Measurements from ENCODE around the gene ALDH1A1. TPM values are rescaled to one million over a fixed set of nuclear protein-coding genes. Genes with fewer than 3 reads are reported as not detected.
A peak's percentile ranks its signal among the peaks of the same experiment; 100 is the strongest.

Gene ALDH1A1
- total and polyA plus RNA-seq, 9 of the 15 experiments (the other 6 are each of a cell fraction or from before 2014, with no cell fraction given): 1.8 to 86.3 (median 24.4) TPM

DNA sequence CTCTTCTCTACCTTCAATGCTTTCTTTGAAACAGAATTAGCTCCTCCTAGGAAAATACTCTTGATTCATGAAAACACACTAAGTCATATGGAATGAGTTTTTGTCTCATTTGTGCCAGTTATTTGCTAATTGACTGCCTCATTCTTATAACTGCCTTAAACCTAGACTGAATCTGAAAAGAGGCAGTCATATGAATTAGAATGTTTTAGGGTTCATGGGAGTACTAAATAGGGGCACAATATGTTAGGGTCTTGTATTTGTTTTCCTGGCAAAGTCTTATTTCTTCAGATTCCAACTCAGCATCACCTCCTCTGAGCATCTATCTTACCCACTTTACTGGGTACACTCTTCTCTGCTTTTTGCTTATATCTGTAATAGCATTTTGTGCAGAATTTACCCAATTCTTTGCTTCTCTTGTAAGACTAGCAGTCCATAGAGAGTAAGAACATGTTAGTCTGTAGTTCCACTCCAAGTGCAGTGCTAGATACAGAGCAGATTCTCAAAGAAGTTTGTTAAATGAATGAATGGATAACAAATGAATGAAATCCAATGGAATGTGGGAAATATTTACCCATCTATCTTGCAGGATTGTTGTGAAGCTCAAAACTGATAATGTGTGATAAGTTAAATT, 43.9 kb upstream of the ALDH1A1 start:
- H3K9ac ChIP-seq (ENCODE audit: insufficient read depth in 1 of 2, low read depth in 2 of 2, low read length in 2 of 2): no peak overlapping the region
- H3K9me1 ChIP-seq (ENCODE audit: control insufficient read depth, insufficient read depth, low read length): no peaks in the 10 kb centered on the region
- ATAC-seq (peak; percentile 50), DNase-seq (ENCODE audit: extremely low read depth in 1 of 4, low spot score in 3 of 4) (no peak), FAIRE-seq (no peak)
- in situ Hi-C loops (cut with MboI) (no loop called here), intact Hi-C loops (cut with micrococcal nuclease) (no loop called here)
- ChIA-PET CTCF (ENCODE audit: low intra/inter-chr PET ratio) (no interaction called here), POLR2A (no interaction called here)
- no peaks in the 10 kb centered on the region for H3K36me3 ChIP-seq (ENCODE audit: control insufficient read depth, insufficient read depth, low read length)
- H3K4me3 ChIP-seq: no peak overlapping the region
- H3K9me3 ChIP-seq (replicated peaks; ENCODE audit: control insufficient read depth, insufficient read depth, low read depth, low read length): 0 out of 2 replicates have a peak, but pooled peaks cover 4% of the 10 kb centered on the region
- no peaks in the 10 kb centered on the region for H3K27me3 ChIP-seq (ENCODE audit: control insufficient read depth in 2 of 2, insufficient read depth in 2 of 2, low read length in 2 of 2)
- H3K4me2 ChIP-seq (ENCODE audit: insufficient read depth, low read length): no peak overlapping the region
- no peaks in the 10 kb centered on the region for H3K79me2 ChIP-seq (ENCODE audit: control insufficient read depth, insufficient read depth, low read length)
- peak overlapping the region; percentile 96 for H2AFZ ChIP-seq (ENCODE audit: low read depth, low read length)
- no TSS peak for BruUV-seq (replicated peaks)
- peaks cover 5 to 12% of the 10 kb centered on the region in 2 experiments; a peak in 4 of 5 replicates for H3K4me1 ChIP-seq (replicated peaks in 1 of 2; ENCODE audit: control insufficient read depth in 2 of 2, insufficient read depth in 2 of 2, low read length in 2 of 2)
- H4K20me1 ChIP-seq (replicated peaks; ENCODE audit: control insufficient read depth, insufficient read depth, low read length): no peaks in the 10 kb centered on the region
- H3K27ac ChIP-seq (ENCODE audit: extremely low read depth, low read depth, low read length): no peak overlapping the region; the same call in 2 of the 3 replicates
- TF ChIP-seq SREBF2 (CRISPR knock-in tag; IDR thresholded peaks at IDR 0.05) (no peak), CHD1 (IDR thresholded peaks at IDR 0.05; ENCODE audit: low read length) (no peak), XRCC3 (IDR thresholded peaks at IDR 0.05) (no peak), TBP (optimal IDR thresholded peaks at IDR 0.05; ENCODE audit: low read depth, low read length) (no peak), JUN (IDR thresholded peaks at IDR 0.05; ENCODE audit: borderline replicate concordance, low read depth, low read length) (no peak), JUN (CRISPR knock-in tag; IDR thresholded peaks at IDR 0.05; ENCODE audit: borderline replicate concordance) (no peak), ZNF785 (CRISPR knock-in tag; IDR thresholded peaks at IDR 0.05) (no peak), ZNF232 (CRISPR knock-in tag; IDR thresholded peaks at IDR 0.05) (no peak), ZEB2 (IDR thresholded peaks at IDR 0.05) (no peak), ZC3H8 (IDR thresholded peaks at IDR 0.05) (no peak), ZNF583 (CRISPR knock-in tag; IDR thresholded peaks at IDR 0.05) (no peak), PHF8 (IDR thresholded peaks at IDR 0.05; ENCODE audit: borderline replicate concordance, low read length) (no peak), PPARD (CRISPR knock-in tag; IDR thresholded peaks at IDR 0.05) (no peak)
- TF ChIP-seq, protein P1, sequence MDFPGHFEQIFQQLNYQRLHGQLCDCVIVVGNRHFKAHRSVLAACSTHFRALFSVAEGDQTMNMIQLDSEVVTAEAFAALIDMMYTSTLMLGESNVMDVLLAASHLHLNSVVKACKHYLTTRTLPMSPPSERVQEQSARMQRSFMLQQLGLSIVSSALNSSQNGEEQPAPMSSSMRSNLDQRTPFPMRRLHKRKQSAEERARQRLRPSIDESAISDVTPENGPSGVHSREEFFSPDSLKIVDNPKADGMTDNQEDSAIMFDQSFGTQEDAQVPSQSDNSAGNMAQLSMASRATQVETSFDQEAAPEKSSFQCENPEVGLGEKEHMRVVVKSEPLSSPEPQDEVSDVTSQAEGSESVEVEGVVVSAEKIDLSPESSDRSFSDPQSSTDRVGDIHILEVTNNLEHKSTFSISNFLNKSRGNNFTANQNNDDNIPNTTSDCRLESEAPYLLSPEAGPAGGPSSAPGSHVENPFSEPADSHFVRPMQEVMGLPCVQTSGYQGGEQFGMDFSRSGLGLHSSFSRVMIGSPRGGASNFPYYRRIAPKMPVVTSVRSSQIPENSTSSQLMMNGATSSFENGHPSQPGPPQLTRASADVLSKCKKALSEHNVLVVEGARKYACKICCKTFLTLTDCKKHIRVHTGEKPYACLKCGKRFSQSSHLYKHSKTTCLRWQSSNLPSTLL (IDR thresholded peaks at IDR 0.05): no peak
- TF ChIP-seq, protein P2, sequence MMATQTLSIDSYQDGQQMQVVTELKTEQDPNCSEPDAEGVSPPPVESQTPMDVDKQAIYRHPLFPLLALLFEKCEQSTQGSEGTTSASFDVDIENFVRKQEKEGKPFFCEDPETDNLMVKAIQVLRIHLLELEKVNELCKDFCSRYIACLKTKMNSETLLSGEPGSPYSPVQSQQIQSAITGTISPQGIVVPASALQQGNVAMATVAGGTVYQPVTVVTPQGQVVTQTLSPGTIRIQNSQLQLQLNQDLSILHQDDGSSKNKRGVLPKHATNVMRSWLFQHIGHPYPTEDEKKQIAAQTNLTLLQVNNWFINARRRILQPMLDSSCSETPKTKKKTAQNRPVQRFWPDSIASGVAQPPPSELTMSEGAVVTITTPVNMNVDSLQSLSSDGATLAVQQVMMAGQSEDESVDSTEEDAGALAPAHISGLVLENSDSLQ (IDR thresholded peaks at IDR 0.05): no peak
- TF ChIP-seq, protein P3, sequence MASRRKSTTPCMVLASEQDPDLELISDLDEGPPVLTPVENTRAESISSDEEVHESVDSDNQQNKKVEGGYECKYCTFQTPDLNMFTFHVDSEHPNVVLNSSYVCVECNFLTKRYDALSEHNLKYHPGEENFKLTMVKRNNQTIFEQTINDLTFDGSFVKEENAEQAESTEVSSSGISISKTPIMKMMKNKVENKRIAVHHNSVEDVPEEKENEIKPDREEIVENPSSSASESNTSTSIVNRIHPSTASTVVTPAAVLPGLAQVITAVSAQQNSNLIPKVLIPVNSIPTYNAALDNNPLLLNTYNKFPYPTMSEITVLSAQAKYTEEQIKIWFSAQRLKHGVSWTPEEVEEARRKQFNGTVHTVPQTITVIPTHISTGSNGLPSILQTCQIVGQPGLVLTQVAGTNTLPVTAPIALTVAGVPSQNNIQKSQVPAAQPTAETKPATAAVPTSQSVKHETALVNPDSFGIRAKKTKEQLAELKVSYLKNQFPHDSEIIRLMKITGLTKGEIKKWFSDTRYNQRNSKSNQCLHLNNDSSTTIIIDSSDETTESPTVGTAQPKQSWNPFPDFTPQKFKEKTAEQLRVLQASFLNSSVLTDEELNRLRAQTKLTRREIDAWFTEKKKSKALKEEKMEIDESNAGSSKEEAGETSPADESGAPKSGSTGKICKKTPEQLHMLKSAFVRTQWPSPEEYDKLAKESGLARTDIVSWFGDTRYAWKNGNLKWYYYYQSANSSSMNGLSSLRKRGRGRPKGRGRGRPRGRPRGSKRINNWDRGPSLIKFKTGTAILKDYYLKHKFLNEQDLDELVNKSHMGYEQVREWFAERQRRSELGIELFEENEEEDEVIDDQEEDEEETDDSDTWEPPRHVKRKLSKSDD (conservative IDR thresholded peaks at IDR 0.05; ENCODE audit: low read length): no peak
- TF ChIP-seq, protein P4, sequence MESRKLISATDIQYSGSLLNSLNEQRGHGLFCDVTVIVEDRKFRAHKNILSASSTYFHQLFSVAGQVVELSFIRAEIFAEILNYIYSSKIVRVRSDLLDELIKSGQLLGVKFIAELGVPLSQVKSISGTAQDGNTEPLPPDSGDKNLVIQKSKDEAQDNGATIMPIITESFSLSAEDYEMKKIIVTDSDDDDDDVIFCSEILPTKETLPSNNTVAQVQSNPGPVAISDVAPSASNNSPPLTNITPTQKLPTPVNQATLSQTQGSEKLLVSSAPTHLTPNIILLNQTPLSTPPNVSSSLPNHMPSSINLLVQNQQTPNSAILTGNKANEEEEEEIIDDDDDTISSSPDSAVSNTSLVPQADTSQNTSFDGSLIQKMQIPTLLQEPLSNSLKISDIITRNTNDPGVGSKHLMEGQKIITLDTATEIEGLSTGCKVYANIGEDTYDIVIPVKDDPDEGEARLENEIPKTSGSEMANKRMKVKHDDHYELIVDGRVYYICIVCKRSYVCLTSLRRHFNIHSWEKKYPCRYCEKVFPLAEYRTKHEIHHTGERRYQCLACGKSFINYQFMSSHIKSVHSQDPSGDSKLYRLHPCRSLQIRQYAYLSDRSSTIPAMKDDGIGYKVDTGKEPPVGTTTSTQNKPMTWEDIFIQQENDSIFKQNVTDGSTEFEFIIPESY (CRISPR knock-in tag; IDR thresholded peaks at IDR 0.05): no peak
